Fibroblast of skin of left quadriceps (primary cell): Measurements from ENCODE around the gene IL22RA1.

Experiments used
- DNase-seq, 2 experiments: peaks; one replicate each; pipeline ENCODE4 v3.0.0-alpha.2; 2013; ENCODE audit warnings: low read depth in 2 of 2

Gene IL22RA1

DNA sequence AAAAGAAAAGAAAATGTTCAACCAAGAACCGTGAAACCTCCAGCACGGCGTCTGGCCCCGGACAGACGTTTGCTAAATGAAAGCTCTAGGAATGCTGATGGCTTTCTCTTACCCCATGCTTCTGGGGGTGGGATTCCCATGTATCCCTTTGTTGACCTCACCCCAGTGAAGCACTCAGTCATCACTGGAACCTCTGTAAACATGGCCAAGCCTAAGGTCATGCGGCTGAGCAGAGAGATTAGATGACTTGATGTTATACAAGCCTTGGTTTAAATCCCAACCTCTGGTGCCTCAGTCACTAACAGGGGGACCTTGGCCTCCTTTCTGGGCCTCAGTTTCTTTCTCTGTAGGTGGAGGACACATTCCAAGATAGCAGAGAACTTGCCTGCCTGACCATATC lies 28.2 kb downstream of the IL22RA1 start:
- no peak for DNase-seq

DNA sequence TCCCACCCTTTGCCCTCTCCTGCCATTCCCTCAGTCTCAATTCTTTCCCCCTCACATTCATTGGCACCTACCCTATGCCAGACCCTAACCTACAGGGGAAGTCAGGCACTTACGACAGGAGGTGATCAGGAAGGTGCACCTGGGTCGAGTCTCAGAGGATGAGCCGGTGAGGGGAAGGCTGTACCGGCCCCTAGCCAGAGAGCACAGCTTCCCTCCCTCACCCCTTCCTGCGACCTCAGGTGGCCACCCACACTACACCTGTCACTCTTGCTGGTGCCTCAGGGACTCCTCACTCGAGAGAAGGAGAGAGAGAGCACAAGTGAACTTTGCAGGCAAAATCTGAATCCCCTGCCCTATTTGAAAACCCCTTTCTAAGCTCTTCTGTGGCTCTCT lies 29.3 kb downstream of the IL22RA1 start:
- DNase-seq, result no peak

DNA sequence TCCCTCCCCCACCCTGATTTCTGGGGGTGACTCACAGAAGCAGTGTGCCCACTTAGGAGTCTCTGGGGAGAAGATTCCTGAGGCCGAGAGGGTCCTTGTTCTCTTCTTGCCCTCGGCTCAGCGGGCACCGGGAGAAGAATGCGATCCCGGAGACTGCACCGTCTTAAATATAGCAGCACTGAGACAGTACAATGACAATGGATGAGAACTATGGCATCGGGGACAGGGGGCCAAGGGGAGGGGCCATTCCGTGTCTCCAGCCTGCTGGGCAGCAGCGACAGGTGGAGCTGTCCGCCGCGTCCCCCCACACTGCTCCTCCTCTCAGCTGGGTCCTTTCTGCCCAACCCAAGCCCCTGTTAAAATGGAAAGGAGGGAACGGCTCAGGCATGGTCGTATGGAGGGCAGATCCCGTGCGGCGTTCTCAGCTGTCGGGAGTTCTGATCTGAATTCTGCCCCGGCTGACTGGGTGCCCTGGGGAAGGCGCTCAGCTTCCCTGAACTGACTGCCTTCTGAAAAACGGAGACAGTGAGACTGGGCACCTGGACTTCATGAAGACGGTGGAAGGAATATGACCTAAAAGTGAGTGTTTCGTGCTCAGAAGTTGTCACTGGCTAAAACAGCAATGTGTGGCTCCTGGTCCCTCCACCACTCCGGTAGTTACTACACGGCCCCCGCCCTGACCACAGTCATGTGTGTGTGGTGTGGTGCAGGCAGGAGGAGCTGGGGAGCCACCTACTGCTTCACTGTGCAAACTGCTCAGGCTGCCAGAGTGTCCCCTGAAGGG lies 30.8 kb downstream of the IL22RA1 start, which contains the start of gene MYOM3:
Gene MYOM3, minus strand, starts transcription at position 140 of the 784 bp plus-strand sequence. CDS start 3,499 bp downstream, outside the sequence.
- peak; percentile 20 to 37 for DNase-seq

DNA sequence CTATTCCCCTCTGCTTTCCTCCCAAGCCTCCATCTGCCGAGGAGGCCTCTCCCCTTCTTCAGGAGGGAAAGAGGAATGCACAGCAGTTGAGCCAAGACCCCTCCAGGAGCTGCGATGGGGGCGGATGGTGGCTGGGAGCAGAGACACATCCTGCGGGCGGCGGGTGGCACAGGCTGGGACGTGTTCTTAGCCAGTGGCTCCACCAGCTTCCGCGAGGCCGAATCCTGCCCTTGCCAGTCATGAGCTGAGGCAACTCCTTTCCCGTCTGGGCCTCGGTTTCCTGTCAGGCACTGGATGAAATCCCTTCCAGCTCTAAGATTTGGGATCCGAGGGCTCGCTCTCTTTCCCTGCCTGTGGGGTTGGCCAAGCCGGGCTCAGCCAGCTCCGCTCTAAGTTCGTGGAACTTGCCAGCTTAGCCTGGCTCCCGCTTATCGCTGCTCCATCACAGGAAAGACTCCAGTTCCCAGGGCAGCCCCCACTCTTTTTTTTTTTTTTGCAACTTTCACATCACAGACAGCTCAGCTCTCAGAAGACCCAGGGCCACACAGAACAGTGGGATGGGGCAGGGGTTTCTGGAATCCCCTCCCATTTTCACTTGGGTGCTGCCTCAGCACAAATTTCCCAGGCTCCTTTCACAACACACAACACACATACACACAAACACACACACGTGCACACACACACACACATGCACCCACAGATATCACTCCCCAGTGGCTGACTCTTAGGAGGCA lies 31.5 kb downstream of the IL22RA1 start:
- no peak for DNase-seq

DNA sequence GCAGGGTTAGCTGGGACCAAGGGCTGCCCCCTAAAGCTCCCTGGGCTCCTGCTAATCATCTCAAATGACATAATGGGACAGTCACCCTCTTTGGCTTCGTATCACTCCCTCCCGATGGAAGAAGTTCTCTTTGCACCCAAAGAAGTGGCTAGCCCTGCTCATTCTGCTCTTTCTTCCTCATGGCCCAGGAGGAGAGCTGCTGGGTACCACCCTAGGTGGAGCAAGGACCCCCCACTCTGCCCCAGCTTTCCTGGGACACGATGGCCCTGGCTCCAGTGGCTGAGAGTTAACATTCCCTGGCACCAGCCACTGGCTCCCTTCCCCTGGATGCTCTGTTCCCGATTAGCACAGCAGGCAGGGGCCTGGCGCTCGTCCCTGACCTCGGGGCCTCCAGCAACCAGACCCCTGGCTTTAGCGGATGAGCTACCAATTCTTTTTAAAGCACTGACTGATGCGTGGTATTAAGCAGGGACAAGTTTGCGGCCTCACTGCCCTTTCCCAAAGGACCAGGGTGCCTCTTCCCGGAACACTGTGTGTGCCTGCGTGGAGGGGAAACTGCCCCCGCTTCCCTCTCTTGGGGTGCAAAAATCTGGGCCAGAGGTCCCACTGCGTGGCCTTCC lies 32.2 kb downstream of the IL22RA1 start:
- DNase-seq, result no peak

DNA sequence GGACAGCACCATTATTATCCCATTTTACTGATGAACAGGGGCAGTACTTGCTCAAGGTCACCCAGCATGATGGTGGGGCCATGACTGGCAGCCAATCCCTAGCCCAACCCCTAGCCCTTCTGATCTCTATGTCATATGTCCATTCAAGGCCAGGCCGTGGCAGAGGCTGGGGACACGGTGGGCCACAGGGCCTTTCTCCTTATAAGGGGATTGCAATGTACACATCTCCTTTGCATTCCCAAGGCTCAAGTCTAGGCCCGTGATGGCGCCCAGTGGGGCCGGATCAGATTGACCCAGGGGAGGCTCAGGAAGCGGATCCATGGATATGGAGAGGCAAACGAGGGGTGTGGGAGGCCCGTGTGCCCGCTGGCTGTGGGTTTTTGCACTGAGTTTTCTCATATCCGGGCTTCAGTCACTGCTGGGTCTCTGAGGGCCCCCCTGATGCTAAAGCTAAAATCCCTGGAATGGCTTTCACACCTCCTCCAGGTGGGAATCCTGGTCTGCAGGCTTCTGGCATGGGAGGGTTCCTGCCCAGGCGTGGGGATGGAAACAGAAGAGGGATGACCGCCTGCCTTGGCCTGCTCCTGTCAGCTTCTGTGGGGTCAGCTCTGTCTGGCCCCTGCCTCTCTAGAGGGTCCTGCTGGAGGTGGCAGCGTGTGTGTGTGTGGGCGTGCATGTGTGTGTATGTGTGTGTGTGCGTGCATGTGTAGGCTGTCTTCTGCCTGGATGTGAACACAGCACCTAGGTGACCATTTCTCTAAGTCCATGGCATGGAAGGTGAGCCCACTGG lies 33.1 kb downstream of the IL22RA1 start:
- no peak for DNase-seq

DNA sequence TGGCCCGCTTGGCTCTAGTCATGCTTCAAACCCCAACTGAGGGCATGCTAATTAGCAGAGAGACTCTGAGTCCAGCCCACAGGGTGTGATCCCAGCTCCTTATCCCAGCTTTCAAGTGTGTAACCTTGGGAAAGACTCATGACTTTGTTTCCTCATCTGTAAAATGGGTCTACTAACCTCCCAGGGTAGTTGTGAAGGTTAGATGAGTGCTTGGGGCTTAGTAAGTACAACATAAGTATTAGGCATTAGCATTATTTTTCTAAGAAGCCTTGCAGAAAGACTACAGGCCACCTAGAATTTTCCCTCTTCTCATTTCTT lies 33.8 kb downstream of the IL22RA1 start:
- no peak for DNase-seq

DNA sequence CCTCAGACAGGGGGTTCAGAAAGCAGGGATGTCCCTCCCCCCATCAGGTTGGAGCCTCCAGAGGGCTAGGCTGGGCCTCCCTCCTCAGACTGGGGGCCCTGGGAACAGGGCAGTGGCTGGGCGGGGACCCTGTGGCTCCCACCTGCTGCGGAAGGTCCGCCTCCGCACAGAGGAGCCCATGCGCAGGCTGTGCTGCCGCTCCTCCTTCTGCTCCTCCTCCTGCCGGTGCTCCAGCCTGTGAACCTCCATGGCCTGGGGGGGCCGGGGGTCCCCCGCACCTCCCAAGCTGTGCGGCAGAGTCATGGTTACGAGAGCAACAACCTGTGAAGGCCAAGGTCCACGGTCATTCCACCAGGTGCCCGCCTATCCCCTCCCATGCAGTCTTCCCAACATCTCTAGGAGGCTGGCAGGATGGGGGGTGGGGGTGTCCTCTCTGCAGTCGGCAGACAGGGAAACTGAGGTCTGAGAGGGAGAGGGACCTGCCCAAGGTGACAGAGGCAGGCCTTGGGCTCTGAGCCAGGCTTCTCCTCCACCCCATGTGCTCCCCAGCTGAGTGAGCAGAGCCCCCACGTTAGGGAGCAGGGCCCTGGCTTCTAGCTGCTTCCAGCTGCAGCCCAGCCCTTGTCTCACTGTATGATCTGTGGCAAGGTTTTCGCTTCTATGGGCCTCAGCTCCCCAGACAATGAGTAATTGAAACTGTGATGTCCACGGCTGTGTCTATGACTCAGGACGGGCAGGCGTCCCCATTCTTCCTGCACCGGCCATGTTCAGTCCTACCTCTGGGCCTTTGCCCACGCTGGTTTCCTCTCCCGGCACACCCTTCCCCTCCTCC lies 34.4 kb downstream of the IL22RA1 start:
- peak; percentile 23 to 27 for DNase-seq

DNA sequence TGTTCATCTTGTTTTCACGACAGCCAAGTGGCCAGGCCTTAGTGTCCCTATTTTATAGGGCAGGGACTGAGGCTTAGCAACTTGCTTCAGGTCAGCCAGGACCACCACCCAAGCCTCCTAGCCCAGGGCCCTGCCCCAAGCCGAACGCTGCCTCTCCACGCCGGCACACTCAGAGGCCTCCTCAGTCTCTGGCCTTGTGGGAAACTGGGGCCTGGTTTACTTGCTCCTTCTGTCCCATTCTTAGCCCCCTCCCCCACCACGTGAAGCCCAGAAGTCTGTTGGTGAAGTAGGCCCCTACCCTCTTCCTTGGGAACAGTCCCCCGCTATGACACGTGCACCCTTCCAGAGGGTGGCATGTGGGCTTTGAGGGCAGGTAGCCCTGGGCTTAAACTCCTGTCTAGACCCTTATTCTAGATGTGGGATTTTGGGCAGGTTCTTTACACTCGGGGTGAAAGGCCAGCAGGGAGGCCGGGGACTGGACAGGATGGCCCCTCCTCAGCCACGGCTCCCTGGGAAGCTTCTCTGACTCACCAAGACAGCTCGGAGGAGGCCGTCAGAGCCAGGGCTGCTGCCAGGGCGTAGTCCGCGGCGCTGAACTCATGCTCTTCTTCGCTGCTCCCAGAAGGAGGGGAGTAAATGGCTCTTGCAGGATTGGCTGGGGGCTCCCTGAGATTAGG lies 35.3 kb downstream of the IL22RA1 start:
- no peak for DNase-seq

DNA sequence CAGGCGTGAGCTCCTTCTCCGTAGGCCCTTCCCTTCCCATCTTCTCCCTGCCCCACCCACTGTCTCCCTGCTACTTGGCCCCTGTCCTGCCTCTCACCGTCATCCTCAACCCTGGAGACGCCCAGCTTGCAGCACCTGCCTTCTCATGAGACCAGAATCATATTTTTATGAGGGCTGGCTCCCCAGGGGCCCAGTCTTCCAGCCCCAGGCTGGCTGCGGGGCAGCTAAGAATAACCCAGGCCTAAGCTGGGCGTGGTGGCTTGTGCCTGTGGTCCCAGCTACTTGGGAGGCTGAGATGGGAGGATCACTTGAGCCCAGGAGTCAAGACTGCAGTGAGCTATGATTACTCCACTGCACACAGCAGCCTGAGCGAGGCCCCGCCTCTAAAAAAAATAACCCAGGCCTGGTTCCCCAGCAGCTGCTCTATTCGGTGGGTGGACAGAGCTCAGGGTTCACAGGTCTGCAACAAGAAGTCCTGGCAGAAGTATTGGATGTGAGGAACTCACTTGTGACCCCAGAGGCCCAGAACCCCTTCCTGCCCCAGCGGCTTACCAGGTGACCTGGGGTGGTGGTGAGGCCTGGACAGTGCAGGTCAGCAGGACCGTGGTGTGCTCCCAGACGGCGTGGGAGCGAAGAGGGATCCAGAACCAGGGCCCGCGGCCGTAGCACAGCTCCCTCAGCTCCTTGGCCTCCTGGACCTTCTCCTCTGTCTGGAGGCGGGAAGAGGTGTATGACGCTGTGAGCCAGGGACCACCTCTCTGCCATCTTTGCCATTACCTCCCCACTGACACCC lies 37.4 kb downstream of the IL22RA1 start:
- DNase-seq, result no peak

DNA sequence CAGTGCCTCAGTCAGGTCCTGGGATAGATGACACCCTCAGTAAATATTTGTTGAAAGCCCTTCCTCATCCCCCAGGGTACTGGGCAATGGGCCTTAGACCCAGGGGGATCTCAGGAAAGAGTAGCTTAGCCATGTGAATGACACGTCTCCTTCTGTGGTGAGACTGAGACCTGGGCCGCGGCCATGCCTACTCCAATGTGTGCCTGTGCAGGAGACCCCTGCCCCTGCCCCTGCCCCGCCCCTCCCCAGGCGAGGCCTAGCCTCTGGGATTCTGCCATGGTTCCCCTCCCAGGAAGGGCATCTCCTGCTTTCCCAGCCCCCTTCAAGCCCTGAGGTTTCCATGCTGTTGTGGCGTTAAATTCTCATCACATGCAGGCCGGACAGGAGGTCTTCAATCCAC lies 38.1 kb downstream of the IL22RA1 start:
- DNase-seq, result no peak

DNA sequence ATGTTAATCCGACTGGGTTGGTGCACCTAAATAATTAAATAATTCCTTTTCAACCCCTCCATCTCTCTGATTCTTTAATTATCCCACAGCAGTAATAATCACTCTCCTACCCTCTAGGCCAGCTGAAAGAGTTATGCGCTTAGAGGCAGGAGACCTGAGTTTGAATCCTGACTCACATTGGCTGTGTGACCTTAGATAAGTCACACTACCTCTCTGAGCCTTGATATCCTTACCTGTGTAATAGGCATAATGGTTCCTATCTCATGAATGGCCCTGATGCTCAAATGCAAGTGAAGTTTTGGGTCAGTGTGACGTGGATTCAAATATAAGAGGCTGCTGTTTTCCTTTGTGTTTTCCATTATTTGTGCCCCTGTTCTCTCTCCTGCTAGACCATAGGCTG lies 39.1 kb downstream of the IL22RA1 start:
- DNase-seq, result no peak

DNA sequence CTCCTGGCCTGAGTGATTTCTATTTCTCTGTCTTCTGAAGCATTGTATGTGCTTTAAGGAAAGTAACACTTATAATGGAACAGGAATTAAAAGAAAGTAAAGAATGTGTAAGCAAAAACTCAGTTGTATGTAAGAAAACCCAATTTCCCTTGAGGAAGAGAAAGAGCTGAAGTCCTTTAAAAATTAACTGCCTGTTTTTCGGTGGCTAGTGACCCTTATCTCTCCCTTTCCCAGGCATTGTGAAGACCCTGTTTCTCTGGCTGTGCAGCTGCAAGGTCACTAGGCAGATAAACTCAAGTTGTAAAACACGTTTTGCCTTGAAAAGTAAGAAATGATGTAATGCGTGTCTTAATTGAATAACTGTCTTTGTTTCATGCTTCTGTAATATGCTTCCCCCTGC lies 39.5 kb downstream of the IL22RA1 start:
- no peak for DNase-seq

DNA sequence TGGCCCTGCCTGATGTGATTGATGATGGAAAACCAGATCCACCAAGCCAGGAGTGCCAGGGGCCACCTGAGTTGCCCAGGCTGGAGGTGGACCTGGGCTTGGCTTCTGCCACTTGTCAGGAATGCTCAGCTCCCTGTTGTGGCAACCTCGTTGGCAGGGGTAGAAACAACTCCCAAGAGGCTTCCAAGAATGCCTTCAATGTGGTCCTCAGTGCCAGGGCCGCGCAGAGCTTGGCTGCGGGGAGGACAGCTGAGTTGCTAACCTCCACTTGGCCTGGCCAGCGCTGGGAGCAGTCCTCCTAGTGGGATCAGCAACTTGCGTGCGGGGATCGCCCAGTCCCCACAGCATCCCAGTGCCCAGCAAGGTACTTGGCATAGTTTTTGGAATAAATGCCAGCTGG lies 40.0 kb downstream of the IL22RA1 start:
- DNase-seq, result no peak

DNA sequence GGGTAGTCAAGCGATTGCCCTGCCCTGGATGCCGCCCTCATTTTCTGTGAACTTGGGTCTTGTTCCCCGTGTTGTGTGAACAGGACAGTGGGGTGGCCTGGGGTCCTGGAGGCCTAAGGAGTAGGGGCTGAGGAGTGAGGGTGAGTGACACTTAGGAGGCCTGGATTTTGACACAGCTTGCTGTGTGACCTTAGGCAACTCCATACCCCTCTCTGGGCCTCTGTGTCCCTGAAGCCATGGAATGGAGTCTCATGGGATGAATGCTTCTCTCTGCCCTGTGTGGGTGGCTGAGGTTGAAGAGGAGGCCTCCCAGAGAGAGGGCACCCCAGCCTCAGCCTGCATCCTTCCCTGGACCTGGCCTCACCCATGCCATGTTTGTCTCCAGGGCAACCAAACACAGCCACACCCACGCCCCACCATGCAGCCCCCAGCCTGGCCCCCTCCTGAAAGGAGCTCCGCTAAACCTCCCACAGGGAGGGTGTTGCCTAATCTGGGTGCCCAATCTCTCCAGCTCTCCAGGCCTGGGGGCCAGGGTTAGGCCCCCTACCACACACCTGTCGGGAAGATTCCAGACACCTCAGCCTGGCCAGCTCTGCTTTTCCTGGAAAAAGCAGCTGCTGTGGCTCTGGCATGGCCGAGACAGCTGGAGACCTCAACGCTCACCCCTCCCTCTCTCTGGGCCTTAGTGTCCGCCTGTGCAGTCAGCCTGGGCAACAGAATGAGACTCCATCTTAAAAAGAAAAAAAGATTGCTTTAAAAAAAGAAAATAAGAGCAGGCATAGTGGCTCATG lies 40.9 kb downstream of the IL22RA1 start:
- DNase-seq, result no peak

DNA sequence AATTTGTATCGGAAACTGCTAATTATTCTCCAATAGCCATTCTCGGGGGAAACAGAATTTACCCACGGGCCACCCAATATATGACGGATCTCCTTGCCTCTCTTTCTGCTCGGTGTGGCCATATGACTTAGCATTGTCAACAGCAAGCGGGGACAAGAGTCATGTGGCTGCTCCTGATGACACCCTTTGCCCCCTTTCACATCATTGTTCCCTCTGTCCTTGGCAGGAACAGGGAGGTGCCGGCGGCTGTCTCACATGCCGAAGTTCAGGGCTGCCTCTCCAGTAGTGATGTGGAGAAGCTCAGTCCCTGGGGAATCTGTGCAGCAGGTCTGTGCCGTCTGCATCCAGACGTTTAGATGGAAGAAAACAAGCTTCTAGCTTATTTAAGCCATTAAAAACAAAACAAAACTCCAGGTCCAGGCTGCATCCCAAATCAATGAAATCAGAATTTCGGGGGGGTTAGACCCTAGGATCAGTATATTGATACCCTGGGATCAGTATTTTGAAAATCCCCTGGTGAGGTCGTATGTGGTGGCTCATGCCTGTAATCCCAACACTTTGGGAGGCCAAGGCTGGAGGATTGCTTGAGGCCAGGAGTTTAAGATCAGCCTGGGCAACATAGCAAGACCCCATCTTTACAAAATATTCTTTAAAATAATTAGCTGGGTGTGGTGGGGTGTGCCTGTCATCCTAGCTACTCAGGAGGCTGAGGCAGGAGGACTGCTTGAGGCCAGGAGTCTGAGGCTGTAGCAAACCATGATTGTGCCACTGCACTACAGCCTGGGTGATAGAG lies 41.8 kb downstream of the IL22RA1 start:
- no peak for DNase-seq

DNA sequence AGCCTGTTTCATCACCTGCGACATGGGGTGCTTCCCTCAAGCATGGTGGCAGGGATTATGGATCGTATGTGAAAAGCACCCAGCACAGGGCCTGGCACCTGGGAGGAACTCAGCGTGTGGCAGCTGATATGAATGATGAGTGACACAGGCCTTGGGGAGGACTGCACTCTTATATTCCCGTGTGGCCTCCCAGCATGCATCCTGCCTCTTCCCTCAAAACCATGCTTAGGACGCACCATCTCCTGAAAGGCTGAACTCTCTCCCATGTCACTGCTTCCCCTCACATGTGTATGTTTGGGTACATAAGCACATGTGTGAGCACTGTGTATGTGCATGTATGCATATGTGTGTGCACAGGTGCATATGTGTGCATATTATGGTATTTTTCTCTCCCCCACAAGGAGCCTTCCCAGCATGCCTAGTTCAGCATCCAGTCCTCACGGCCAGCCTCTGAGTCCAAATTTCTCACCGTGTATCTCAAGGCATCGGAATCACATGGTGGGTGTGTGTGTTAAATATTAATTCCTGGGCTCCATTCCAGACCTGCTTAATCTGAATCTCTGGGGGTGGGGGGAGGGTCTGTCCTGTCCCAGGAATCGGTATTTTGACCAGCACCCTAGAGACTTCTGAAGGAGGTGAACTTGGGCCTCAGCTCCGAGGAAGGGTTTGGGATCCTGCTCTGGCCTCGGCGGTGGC lies 43.8 kb downstream of the IL22RA1 start:
- no peak for DNase-seq

DNA sequence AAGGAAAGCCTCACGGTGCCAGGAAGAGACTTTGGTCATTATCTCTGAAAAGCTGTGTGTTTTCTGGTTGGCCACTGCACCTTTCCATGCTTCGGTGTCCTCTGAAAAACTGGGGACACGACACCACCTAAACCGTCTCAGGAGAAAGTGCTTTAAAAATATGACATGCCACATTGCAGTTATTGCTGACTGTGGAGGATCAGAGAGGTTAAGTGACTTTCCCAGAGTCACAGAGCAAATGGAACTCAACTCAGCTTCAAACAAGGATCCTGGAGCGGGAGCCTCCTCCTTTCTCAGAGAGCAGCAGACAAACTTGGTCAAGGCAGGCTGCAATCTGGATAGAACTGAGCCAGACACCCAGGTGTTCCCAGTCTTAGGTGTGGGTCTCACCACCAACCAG lies 44.8 kb downstream of the IL22RA1 start:
- no peak for DNase-seq
